Loucy (cell line): ENCODE measurements around the gene SAT2.

Experiments
- CTCF ChIP-seq: fragments of 200-600 bp; sonication (generic); conservative IDR thresholded peaks from 2 replicates; pipeline ENCODE4 v1.5.1; 2014; ENCODE audit warnings: mild to moderate bottlenecking, antibody characterized with exemption, low read length
- EZH2phosphoT487 ChIP-seq: fragments of 200-600 bp; IDR thresholded peaks from 2 replicates; pipeline ENCODE4 v1.6.1; 2018; ENCODE audit warnings: antibody characterized with exemption, mild to moderate bottlenecking, moderate library complexity, borderline replicate concordance

- TF ChIP-seq CTCF (no peak), EZH2phosphoT487 (no peak)
Observed at GRCh38 chr17:7577327-7578199, 50.1 kb downstream of the SAT2 start.
